ENCODE data around the gene WIPF2.
"Not testable (repeated sequence)": the region's sequence is repeated elsewhere in the genome, so short reads cannot be mapped to it uniquely, and the experiment has no call there.

The WIPF2 gene

GRCh38 chr17:40303009-40303657 is 84.0 kb downstream of the WIPF2 start:
- DNase-seq, result peak; percentile 45

- DNase-seq, result no peak
Measured at GRCh38 chr17:40303708-40304551, 84.8 kb downstream of the WIPF2 start.

- not testable (repeated sequence) for DNase-seq
Measured at GRCh38 chr17:40304552-40304863, 85.4 kb downstream of the WIPF2 start.

GRCh38 chr17:40304866-40305265 is 85.8 kb downstream of the WIPF2 start:
- DNase-seq, result not testable (repeated sequence)

- DNase-seq, result no peak
Measured at GRCh38 chr17:40306395-40306794, 87.3 kb downstream of the WIPF2 start.

- no peak for DNase-seq
Measured at GRCh38 chr17:40307001-40307730, 88.1 kb downstream of the WIPF2 start.

GRCh38 chr17:40307740-40308239 is 88.7 kb downstream of the WIPF2 start:
- peak; percentile 25 for DNase-seq

GRCh38 chr17:40309031-40309948 is 90.2 kb downstream of the WIPF2 start, which contains the start of gene RARA:
RARA (plus strand) TSS chr17:40309180; CDS start chr17:40331219, 22,039 bp downstream.
- no peak for DNase-seq

- DNase-seq, result no peak
Measured at GRCh38 chr17:40309949-40310510, 90.9 kb downstream of the WIPF2 start.

- no peak for DNase-seq
Measured at GRCh38 chr17:40310882-40311391, 91.8 kb downstream of the WIPF2 start.

GRCh38 chr17:40311575-40311974 is 92.5 kb downstream of the WIPF2 start:
- peak; percentile 37 for DNase-seq

- no peak for DNase-seq
Measured at GRCh38 chr17:40312131-40312731, 93.1 kb downstream of the WIPF2 start.

- DNase-seq, result no peak
Measured at GRCh38 chr17:40312893-40313667, 94.0 kb downstream of the WIPF2 start.

GRCh38 chr17:40313668-40314583 is 94.8 kb downstream of the WIPF2 start:
- DNase-seq, result no peak

- peak; percentile 51 for DNase-seq
Measured at GRCh38 chr17:40314584-40314956, 95.5 kb downstream of the WIPF2 start.

GRCh38 chr17:40315206-40315605 is 96.1 kb downstream of the WIPF2 start:
- no peak for DNase-seq

- peak; percentile 50 for DNase-seq
Measured at GRCh38 chr17:40315678-40316570, 96.8 kb downstream of the WIPF2 start.

All from GDM1 (cell line).